ENCODE data around the gene ATP8B1. TPM values are rescaled to one million over a fixed set of nuclear protein-coding genes. Genes with fewer than 3 reads are reported as not detected.
A peak's percentile ranks its signal among the peaks of the same experiment; 100 is the strongest.

ATP8B1 gene
- polyA plus RNA-seq, 3 donors: 0.02 to 0.11 (median 0.03) TPM

DNA sequence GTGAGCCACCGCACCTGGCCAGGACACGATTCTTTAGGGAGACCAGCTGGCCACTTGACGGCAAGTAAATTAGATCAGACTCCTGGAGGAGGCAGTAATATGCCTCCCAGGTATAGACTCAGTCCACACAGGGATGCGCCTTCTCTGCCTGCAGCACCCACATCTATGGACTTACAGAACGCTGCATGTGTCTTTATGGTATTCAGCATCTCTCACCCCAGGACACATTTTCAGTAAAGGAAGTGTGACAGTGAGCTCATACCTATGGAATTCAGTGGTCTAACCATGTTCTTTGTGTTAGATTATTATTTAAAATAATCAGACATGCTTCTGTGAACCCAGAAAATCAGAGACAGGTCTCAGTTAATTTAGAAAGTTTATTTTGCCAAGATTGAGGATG, 175.6 kb downstream of the ATP8B1 start:
- Histone ChIP-seq H3K4me2 (replicated peaks; ENCODE audit: extremely low read depth, low read length, poor library complexity, severe bottlenecking) (no peak overlapping the region), H3K79me2 (ENCODE audit: insufficient read depth, low read length) (peaks cover 15% of the 10 kb centered on the region), H3K9me3 (replicated peaks in 1 of 2; ENCODE audit: control insufficient read depth in 1 of 2, insufficient read depth in 1 of 2, low read length in 2 of 2) (no peaks in the 10 kb centered on the region), H3K4me1 (ENCODE audit: control insufficient read depth in 1 of 2, insufficient read depth in 2 of 2, low read length in 2 of 2) (peaks cover 17 to 21% of the 10 kb centered on the region in 2 donors), H3K4me3 (replicated peaks in 1 of 3; ENCODE audit: low read depth in 2 of 3, low read length in 3 of 3) (no peak overlapping the region), H3K36me3 (replicated peaks in 1 of 2; ENCODE audit: control insufficient read depth in 1 of 2, insufficient read depth in 2 of 2, low read length in 2 of 2) (no peaks in the 10 kb centered on the region), H3K27me3 (ENCODE audit: control insufficient read depth in 2 of 2, insufficient read depth in 2 of 2, low read length in 2 of 2) (no peaks in the 10 kb centered on the region), H2AFZ (ENCODE audit: insufficient read depth, low read depth, low read length, poor library complexity, severe bottlenecking) (no peak overlapping the region), H3K9ac (ENCODE audit: insufficient read depth, low read length, poor library complexity, severe bottlenecking) (no peak overlapping the region), H3K27ac (ENCODE audit: low read depth in 1 of 2, low read length in 2 of 2) (no peak overlapping the region), H4K20me1 (ENCODE audit: insufficient read depth, low read length) (no peaks in the 10 kb centered on the region)
- Mint-ChIP-seq H3K27me3 (ENCODE audit: low read depth in 3 of 3) (no peaks in the 10 kb centered on the region), H3K36me3 (peaks cover 0 to 3% of the 10 kb centered on the region in 2 donors), H3K4me1 (peaks cover 20% of the 10 kb centered on the region), H3K4me3 (no peak overlapping the region), H3K27ac (peak overlapping the region in 1 of 7 donors; percentile 11), H3K9me3 (no peaks in the 10 kb centered on the region)
- intact Hi-C loops (cut with micrococcal nuclease): loop anchor here in 1 of 2 donors (10.0 kb wide), 1 partner anchor 993 kb away; the partner anchor contains the start of gene TXNL1
- 96% methylated on average over 3 of the region's 5 CpGs for WGBS (ENCODE audit: insufficient coverage)
- no peak for DNase-seq
- TF ChIP-seq, protein P1, sequence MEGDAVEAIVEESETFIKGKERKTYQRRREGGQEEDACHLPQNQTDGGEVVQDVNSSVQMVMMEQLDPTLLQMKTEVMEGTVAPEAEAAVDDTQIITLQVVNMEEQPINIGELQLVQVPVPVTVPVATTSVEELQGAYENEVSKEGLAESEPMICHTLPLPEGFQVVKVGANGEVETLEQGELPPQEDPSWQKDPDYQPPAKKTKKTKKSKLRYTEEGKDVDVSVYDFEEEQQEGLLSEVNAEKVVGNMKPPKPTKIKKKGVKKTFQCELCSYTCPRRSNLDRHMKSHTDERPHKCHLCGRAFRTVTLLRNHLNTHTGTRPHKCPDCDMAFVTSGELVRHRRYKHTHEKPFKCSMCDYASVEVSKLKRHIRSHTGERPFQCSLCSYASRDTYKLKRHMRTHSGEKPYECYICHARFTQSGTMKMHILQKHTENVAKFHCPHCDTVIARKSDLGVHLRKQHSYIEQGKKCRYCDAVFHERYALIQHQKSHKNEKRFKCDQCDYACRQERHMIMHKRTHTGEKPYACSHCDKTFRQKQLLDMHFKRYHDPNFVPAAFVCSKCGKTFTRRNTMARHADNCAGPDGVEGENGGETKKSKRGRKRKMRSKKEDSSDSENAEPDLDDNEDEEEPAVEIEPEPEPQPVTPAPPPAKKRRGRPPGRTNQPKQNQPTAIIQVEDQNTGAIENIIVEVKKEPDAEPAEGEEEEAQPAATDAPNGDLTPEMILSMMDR (IDR thresholded peaks at IDR 0.05): no peak

DNA sequence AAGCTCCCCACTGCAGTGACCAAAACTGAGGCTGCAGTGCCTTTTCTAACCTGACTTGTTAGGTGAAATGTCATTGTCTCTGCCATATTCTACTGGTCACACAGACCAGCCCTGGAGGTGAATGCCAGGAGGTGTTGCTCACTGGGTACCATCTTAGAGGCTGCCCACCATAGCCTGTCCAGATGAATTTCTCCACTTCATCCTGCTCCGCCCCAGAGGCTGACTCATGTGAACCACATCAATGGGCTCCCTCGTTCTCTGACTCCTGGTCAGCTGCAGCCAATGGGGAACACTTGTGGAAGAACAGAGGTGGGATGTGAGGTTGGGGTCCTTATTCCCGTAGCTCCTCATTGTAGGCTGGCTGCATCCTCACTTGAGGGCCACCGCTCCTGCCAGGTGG, 178.1 kb downstream of the ATP8B1 start:
- no peak overlapping the region for H3K27ac ChIP-seq (ENCODE audit: low read depth in 1 of 2, low read length in 2 of 2)
- H3K9me3 ChIP-seq (replicated peaks in 1 of 2; ENCODE audit: control insufficient read depth in 1 of 2, insufficient read depth in 1 of 2, low read length in 2 of 2): no peaks in the 10 kb centered on the region
- Mint-ChIP-seq H3K27me3 (ENCODE audit: low read depth in 3 of 3) (peaks cover 0 to 2% (median 0%) of the 10 kb centered on the region in 3 donors), H3K4me1 (peaks cover 14% of the 10 kb centered on the region), H3K9me3 (no peaks in the 10 kb centered on the region), H3K27ac (peak overlapping the region in 1 of 7 donors; percentile 29), H3K36me3 (no peaks in the 10 kb centered on the region), H3K4me3 (no peak overlapping the region)
- TF ChIP-seq, protein P1 (IDR thresholded peaks at IDR 0.05): no peak
- peaks cover 16% of the 10 kb centered on the region for H3K79me2 ChIP-seq (ENCODE audit: insufficient read depth, low read length)
- peaks cover 16 to 19% of the 10 kb centered on the region in 2 donors for H3K4me1 ChIP-seq (ENCODE audit: control insufficient read depth in 1 of 2, insufficient read depth in 2 of 2, low read length in 2 of 2)
- H2AFZ ChIP-seq (ENCODE audit: insufficient read depth, low read depth, low read length, poor library complexity, severe bottlenecking): peak overlapping the region; percentile 26
- no peak overlapping the region for H3K4me2 ChIP-seq (replicated peaks; ENCODE audit: extremely low read depth, low read length, poor library complexity, severe bottlenecking)
- no peak overlapping the region for H3K4me3 ChIP-seq (replicated peaks in 1 of 3; ENCODE audit: low read depth in 2 of 3, low read length in 3 of 3)
- H3K27me3 ChIP-seq (ENCODE audit: control insufficient read depth in 2 of 2, insufficient read depth in 2 of 2, low read length in 2 of 2): no peaks in the 10 kb centered on the region
- H3K9ac ChIP-seq (ENCODE audit: insufficient read depth, low read length, poor library complexity, severe bottlenecking): no peak overlapping the region
- WGBS (ENCODE audit: insufficient coverage): 100% methylated on average over 2 of the region's 4 CpGs
- intact Hi-C loops (cut with micrococcal nuclease): loop anchor here in 1 of 2 donors (10.0 kb wide), 1 partner anchor 990 kb away; the partner anchor contains the start of gene TXNL1
- H4K20me1 ChIP-seq (ENCODE audit: insufficient read depth, low read length): no peaks in the 10 kb centered on the region
- no peaks in the 10 kb centered on the region for H3K36me3 ChIP-seq (replicated peaks in 1 of 2; ENCODE audit: control insufficient read depth in 1 of 2, insufficient read depth in 2 of 2, low read length in 2 of 2)
- peak in 1 of 3 donors; percentile 20 for DNase-seq

Data from CD14-positive monocyte (primary cell).